Upper lobe of left lung (tissue), 6 donors: ENCODE measurements around the gene MRNIP. TPM values are rescaled to one million over a fixed set of nuclear protein-coding genes. Genes with fewer than 3 reads are reported as not detected.
A peak's percentile ranks its signal among the peaks of the same experiment; 100 is the strongest.

Source experiments
- ATAC-seq, 2 donors: fragments of 200-7000 bp; cut with Tn5 transposase; one replicate each; pipeline ENCODE4 v1.9.1; 2022; ENCODE audit warnings: mild to moderate bottlenecking in 2 of 2, moderate library complexity in 2 of 2; ENCODE audit not compliant: low FRiP score in 2 of 2
- DNase-seq, 2 donors: peaks; one replicate each; pipeline ENCODE4 v3.0.0-alpha.2; 2019 to 2020
- H3K27ac ChIP-seq, 4 donors: fragments of 200-600 bp; sonication (generic); one replicate each; pipeline ENCODE4 v1.5.1; 2016 to 2019
- H3K27me3 ChIP-seq, 4 donors: fragments of 200-600 bp; sonication (generic); one replicate each; pipeline ENCODE4 v1.5.1; 2017 to 2019
- H3K36me3 ChIP-seq, 4 donors: fragments of 200-600 bp; sonication (generic); one replicate each; pipeline ENCODE4 v1.5.1; 2016 to 2019
- H3K4me1 ChIP-seq, 4 donors: fragments of 200-600 bp; sonication (generic); one replicate each; pipeline ENCODE4 v1.5.1; 2018 to 2019
- H3K4me3 ChIP-seq, 4 donors: fragments of 200-600 bp; sonication (generic); one replicate each; pipeline ENCODE4 v1.5.1; 2017 to 2019; ENCODE audit warnings: mild to moderate bottlenecking in 2 of 4, moderate library complexity in 1 of 4
- H3K9me3 ChIP-seq, 4 donors: fragments of 200-600 bp; sonication (generic); one replicate each; pipeline ENCODE4 v1.5.1; 2018 to 2019
- EP300 ChIP-seq, 4 donors: sonication (generic); formaldehyde crosslinking; IDR thresholded peaks; one replicate each; pipeline ENCODE4 v1.5.1; 2017; ENCODE audit warnings: antibody characterized with exemption in 4 of 4, control low read depth in 2 of 4
- POLR2A ChIP-seq, 4 donors: fragments of 450-650 bp; IDR thresholded peaks; one replicate each; pipeline ENCODE4 v1.5.1; 2016 to 2017; ENCODE audit warnings: antibody characterized with exemption in 4 of 4, mild to moderate bottlenecking in 2 of 4
- POLR2AphosphoS5 ChIP-seq, 2 donors: sonication (generic); formaldehyde crosslinking; IDR thresholded peaks; one replicate each; pipeline ENCODE4 v1.5.1; 2017; ENCODE audit warnings: antibody characterized with exemption in 2 of 2
- WGBS, 2 donors: methylation state at CpG; one replicate each; pipeline ENCODE4 v1.1.5; 2017 to 2018; 5-methylcytosine and 5-hydroxymethylcytosine counted together
- total RNA-seq, 6 donors: library from RNA; depleted of rRNA in 4 of 6; stranded (reverse); fragments of >200 nt in 4 of 6; gene quantifications; one replicate each; pipeline versions ENCODE4 v1.1.0 to v1.2.1, GENCODE V29; 2016 to 2021
- TF ChIP-seq, protein P1 (sequence below), 6 experiments: fragments of 450-650 bp in 4 of 6; fragments of 200-600 bp in 2 of 6; sonication (generic) in 2 of 6; IDR thresholded peaks; one replicate each; pipeline ENCODE4 v1.5.1; 2016 to 2019; ENCODE audit warnings: antibody characterized with exemption in 6 of 6
- donor health status: DM: no; HTN: no; CAD: no; lungs with moderate emphysema.
- donor health status: DM: no; HTN: yes; CAD: no; lungs with severe emphysema.

The MRNIP gene
- total RNA-seq, 6 donors from 2014 or later = 20.7 to 142 (median 33.2) TPM

DNA sequence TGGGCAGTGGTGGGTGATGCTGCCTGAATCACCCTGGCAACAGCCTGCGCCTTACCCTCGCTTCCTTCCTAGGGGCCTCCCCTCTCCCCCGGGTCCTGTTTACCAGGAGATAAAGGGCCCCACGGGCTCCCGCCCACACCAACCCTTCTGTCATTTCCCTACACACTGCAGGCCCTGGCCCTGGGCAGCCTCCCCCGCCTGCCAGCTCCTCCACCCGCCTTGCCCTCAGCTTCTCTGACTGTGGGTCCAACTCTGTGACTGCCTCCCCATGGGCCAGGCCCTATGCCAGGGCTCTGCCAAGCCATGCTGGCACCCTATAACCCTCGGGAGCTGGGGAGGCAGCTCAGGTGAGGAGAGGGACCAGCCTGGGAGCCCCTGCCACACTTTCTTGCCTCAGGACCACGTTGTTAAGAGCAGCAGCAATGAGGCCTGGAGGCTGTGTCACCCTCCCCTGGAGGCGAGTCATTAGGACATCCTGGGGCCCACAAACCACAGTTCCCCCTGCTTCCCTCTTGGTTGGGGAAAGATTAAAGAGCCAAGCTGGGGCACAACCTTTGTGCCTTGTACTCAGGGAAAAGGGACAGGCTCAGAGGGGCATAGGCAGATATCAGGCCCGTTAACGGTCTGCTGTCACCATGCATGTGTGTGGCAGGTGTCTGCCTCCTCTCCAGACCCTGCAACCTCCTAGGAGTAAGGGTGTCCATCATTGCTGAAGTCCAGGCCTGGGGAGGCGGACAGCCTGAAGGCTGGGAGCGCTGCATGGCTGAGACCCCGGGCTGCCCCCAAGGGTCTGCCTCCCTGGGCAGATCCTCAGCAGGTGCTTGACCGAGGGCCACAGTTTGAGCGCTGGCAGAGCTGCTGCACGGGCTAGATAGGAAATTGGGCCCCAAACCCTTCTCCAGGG, 54.7 kb downstream of the MRNIP start:
- peak; percentile 58 to 71 for DNase-seq
- Histone ChIP-seq H3K4me1 (peaks cover 37 to 58% (median 41%) of the 10 kb centered on the region in 4 donors), H3K36me3 (peaks cover 11 to 27% (median 25%) of the 10 kb centered on the region in 4 donors), H3K4me3 (peak overlapping the region in 1 of 4 donors; percentile 99), H3K27me3 (no peaks in the 10 kb centered on the region), H3K9me3 (no peaks in the 10 kb centered on the region), H3K27ac (peak overlapping the region in 3 of 4 donors; percentile 21 to 97 (median 93))
- 44 to 54% methylated on average over 7 to 12 of the region's 18 CpGs for WGBS, 2 donors
- ATAC-seq = no peak
- no peak for TF ChIP-seq POLR2AphosphoS5 (IDR thresholded peaks at IDR 0.05)
- no peak for TF ChIP-seq POLR2A (IDR thresholded peaks at IDR 0.05)
- no peak for TF ChIP-seq EP300 (IDR thresholded peaks at IDR 0.05)
- TF ChIP-seq, protein P1, sequence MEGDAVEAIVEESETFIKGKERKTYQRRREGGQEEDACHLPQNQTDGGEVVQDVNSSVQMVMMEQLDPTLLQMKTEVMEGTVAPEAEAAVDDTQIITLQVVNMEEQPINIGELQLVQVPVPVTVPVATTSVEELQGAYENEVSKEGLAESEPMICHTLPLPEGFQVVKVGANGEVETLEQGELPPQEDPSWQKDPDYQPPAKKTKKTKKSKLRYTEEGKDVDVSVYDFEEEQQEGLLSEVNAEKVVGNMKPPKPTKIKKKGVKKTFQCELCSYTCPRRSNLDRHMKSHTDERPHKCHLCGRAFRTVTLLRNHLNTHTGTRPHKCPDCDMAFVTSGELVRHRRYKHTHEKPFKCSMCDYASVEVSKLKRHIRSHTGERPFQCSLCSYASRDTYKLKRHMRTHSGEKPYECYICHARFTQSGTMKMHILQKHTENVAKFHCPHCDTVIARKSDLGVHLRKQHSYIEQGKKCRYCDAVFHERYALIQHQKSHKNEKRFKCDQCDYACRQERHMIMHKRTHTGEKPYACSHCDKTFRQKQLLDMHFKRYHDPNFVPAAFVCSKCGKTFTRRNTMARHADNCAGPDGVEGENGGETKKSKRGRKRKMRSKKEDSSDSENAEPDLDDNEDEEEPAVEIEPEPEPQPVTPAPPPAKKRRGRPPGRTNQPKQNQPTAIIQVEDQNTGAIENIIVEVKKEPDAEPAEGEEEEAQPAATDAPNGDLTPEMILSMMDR (IDR thresholded peaks at IDR 0.05) = no peak

DNA sequence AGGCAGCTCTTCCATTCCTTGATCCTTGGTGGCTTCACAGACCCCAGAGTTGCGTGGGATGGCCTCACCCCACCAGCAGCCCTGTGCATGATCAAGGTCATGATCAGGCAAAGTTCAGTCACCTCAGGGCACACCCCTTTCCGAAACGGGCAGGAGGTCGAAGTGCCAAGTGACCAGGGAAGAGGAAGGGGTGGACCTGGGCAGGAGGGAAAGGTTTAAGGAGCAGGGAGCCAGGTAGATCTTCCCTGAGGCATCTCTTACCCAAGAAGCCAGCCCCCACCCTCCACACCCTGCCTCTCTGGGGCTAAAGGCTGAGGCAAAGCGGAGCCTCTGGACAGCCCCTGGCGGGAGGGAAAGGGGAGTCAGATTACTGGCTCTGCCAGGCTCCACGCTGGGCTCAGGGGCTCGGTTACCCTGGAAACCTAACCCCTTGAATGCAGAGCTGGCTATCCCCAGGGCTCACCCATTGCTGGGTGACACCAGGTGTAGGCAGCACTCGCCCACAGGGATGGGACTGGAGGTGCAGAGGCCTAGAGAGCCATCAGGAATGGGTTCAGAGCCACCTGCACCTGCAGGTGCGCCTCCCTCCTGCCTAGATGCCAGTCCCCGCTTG, 55.6 kb downstream of the MRNIP start:
- DNase-seq = no peak
- ATAC-seq = no peak
- H3K27ac ChIP-seq = peak overlapping the region in 2 of 4 donors; percentile 21 to 93
- no peaks in the 10 kb centered on the region for H3K9me3 ChIP-seq
- no peak overlapping the region for H3K4me3 ChIP-seq
- H3K27me3 ChIP-seq = no peaks in the 10 kb centered on the region
- peaks cover 35 to 53% (median 40%) of the 10 kb centered on the region in 4 donors for H3K4me1 ChIP-seq
- no peak for TF ChIP-seq POLR2A (IDR thresholded peaks at IDR 0.05)
- TF ChIP-seq POLR2AphosphoS5 (IDR thresholded peaks at IDR 0.05) = no peak
- no peak for TF ChIP-seq EP300 (IDR thresholded peaks at IDR 0.05)
- TF ChIP-seq, protein P1 (IDR thresholded peaks at IDR 0.05) = no peak
- WGBS, 2 donors = 66 to 81% methylated on average over 6 to 11 of the region's 11 CpGs
- peaks cover 17 to 36% (median 34%) of the 10 kb centered on the region in 4 donors for H3K36me3 ChIP-seq

DNA sequence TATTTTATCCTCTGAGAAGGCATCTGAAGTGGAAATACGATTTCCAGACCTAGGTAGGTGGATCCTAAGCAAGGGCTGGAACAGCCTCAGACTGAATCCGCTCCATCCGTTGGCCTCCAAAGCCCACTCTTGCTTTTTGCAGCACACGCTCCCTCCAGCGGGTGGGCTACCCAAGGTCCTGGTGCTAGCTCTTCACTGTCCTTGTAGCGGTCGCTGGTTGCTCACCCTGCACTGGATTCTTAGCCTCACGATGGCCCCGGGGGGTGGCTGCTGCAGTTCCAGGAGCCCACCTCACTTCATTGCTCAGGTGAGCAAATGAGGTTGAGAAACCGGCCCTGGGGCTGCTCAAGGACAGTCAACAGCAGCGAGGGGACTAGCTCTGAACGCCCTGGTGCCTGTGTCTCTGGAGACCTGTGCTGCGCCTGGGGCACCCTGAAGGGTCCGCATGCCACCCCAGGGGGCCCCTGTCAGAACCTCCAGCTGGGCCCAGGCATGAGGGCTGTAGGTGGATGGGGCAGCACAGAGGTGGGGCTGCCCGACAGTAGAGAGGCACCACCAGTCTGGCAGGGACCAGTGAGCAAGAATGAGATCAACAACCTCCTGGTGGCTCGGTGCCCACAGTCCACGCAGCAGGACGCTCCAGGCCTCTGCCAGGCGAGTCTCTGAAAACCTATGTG, 56.3 kb downstream of the MRNIP start:
- no peak overlapping the region for H3K27ac ChIP-seq

More for the DNA sequence above, 56.3 kb downstream of the MRNIP start:
- Histone ChIP-seq H3K27me3 (no peaks in the 10 kb centered on the region), H3K36me3 (peaks cover 22 to 43% (median 41%) of the 10 kb centered on the region in 4 donors), H3K4me1 (peaks cover 28 to 46% (median 37%) of the 10 kb centered on the region in 4 donors), H3K9me3 (no peaks in the 10 kb centered on the region), H3K4me3 (no peak overlapping the region)
- ATAC-seq (no peak), DNase-seq (peak in 1 of 2 donors; percentile 62)
- TF ChIP-seq POLR2A (IDR thresholded peaks at IDR 0.05) (no peak), EP300 (IDR thresholded peaks at IDR 0.05) (no peak), POLR2AphosphoS5 (IDR thresholded peaks at IDR 0.05) (no peak)
- TF ChIP-seq, protein P1 (IDR thresholded peaks at IDR 0.05) = no peak
- WGBS, 2 donors = 80 to 90% methylated on average over 6 to 18 of the region's 19 CpGs
